Osteoblast (primary cell): ENCODE data around the gene FGF1. TPM values are rescaled to one million over a fixed set of nuclear protein-coding genes. Genes with fewer than 3 reads are reported as not detected.

Experiments used
- DNase-seq: peaks from one replicate; pipeline ENCODE4 v3.0.0; 2011; ENCODE audit warnings: low spot score, mixed read lengths; ENCODE audit not compliant: insufficient read length; ENCODE audit errors: missing footprints
- H2AFZ ChIP-seq: 2 replicates; pipeline ENCODE4 v1.6.0; 2011; ENCODE audit warnings: mild to moderate bottlenecking, low read length
- H3K27ac ChIP-seq: 2 replicates; pipeline ENCODE4 v1.5.1; 2011; ENCODE audit warnings: mild to moderate bottlenecking, low read depth, low read length, moderate library complexity
- H3K27me3 ChIP-seq: 2 replicates; pipeline ENCODE4 v1.6.0; 2012; ENCODE audit warnings: mild to moderate bottlenecking, control low read depth, inconsistent platforms, low read length, moderate library complexity; ENCODE audit not compliant: insufficient read depth
- H3K36me3 ChIP-seq: 2 replicates; pipeline ENCODE4 v1.5.1; 2011; ENCODE audit warnings: mild to moderate bottlenecking, low read length, control low read depth, moderate library complexity; ENCODE audit not compliant: insufficient read depth
- H3K4me1 ChIP-seq: 2 replicates; pipeline ENCODE4 v1.5.1; 2011; ENCODE audit warnings: mild to moderate bottlenecking, low read length, control low read depth, moderate library complexity; ENCODE audit not compliant: insufficient read depth
- H3K4me2 ChIP-seq: 2 replicates; pipeline ENCODE4 v1.6.0; 2011; ENCODE audit warnings: mild to moderate bottlenecking, low read length; ENCODE audit not compliant: insufficient read depth
- H3K4me3 ChIP-seq: fragments of 200-600 bp; sonication (generic); 3 replicates; pipeline ENCODE4 v1.5.1; 2012; ENCODE audit warnings: mild to moderate bottlenecking, low read length, inconsistent platforms; ENCODE audit not compliant: insufficient read depth
- H3K79me2 ChIP-seq: 2 replicates; pipeline ENCODE4 v1.6.0; 2012; ENCODE audit warnings: mild to moderate bottlenecking, low read length, control low read depth, inconsistent platforms; ENCODE audit not compliant: insufficient read depth
- H3K9me3 ChIP-seq: 2 replicates; pipeline ENCODE4 v1.5.1; 2011; ENCODE audit warnings: low read depth, low read length, control low read depth
- H4K20me1 ChIP-seq: 2 replicates; pipeline ENCODE4 v1.6.0; 2012; ENCODE audit warnings: mild to moderate bottlenecking, low read length, control low read depth; ENCODE audit not compliant: insufficient read depth
- CTCF ChIP-seq: IDR thresholded peaks from 2 replicates; pipeline ENCODE4 v1.5.1; 2011; ENCODE audit warnings: mild to moderate bottlenecking, low read depth, low read length, moderate library complexity; ENCODE audit errors: extremely low read depth
- total RNA-seq: library from RNA; depleted of rRNA; stranded (reverse); fragments of >200 nt; gene quantifications from 2 replicates; pipeline ENCODE4 v1.2.3, GENCODE V29; 2012

The FGF1 gene
- total RNA-seq, 1 donor, result 4.3 TPM

- Histone ChIP-seq H3K79me2 (no peaks in the 10 kb centered on the region), H2AFZ (no peak overlapping the region), H3K4me1 (peaks cover 27% of the 10 kb centered on the region), H3K27ac (no peak overlapping the region), H3K4me3 (no peak overlapping the region), H4K20me1 (no peaks in the 10 kb centered on the region), H3K36me3 (no peaks in the 10 kb centered on the region), H3K27me3 (no peaks in the 10 kb centered on the region), H3K9me3 (no peaks in the 10 kb centered on the region), H3K4me2 (no peak overlapping the region)
- DNase-seq, result no peak
- TF ChIP-seq CTCF, result no peak
These were observed 138.2 kb downstream of the FGF1 start for GRCh38 chr5:142547445-142548380.

- Histone ChIP-seq H3K9me3 (no peaks in the 10 kb centered on the region), H3K27ac (peak overlapping the region; percentile 51), H3K4me2 (no peak overlapping the region), H3K27me3 (no peaks in the 10 kb centered on the region), H4K20me1 (no peaks in the 10 kb centered on the region), H3K4me3 (no peak overlapping the region), H3K36me3 (no peaks in the 10 kb centered on the region), H3K4me1 (peaks cover 43% of the 10 kb centered on the region), H2AFZ (no peak overlapping the region), H3K79me2 (no peaks in the 10 kb centered on the region)
- DNase-seq, result no peak
- no peak for TF ChIP-seq CTCF
These were observed 140.1 kb downstream of the FGF1 start for GRCh38 chr5:142545650-142546322.

GRCh38 chr5:142544946-142545649 lies 140.8 kb downstream of the FGF1 start:
- H3K79me2 ChIP-seq, result no peaks in the 10 kb centered on the region
- H3K36me3 ChIP-seq, result no peaks in the 10 kb centered on the region
- no peaks in the 10 kb centered on the region for H3K9me3 ChIP-seq
- no peaks in the 10 kb centered on the region for H4K20me1 ChIP-seq
- DNase-seq, result no peak
- no peak overlapping the region for H3K4me2 ChIP-seq
- no peak overlapping the region for H3K4me3 ChIP-seq
- H3K4me1 ChIP-seq, result peaks cover 45% of the 10 kb centered on the region
- no peak for TF ChIP-seq CTCF
- H3K27ac ChIP-seq, result peak overlapping the region; percentile 48
- H2AFZ ChIP-seq, result no peak overlapping the region
- no peaks in the 10 kb centered on the region for H3K27me3 ChIP-seq
